Adipose tissue (tissue), 3 donors: ENCODE results near the gene NECAB3. TPM values are rescaled to one million over a fixed set of nuclear protein-coding genes. Genes with fewer than 3 reads are reported as not detected.

Source experiments
- polyA plus RNA-seq, 3 donors: library from polyadenylated mRNA; stranded (reverse); fragments of 200-250 nt; gene quantifications; one replicate each; pipeline ENCODE4 v1.2.3, GENCODE V29; 2013
- donor health status: healthy with polysubstance abuse.
- donor health status: Bipolar disorder and iron deficiency.
- donor health status: healthy.

The NECAB3 gene
- polyA plus RNA-seq, 3 donors, result 14.6 to 25.7 (median 19.6) TPM

Other genes with a start within 250 kb of the NECAB3 start
- gene SNTA1, start 230.7 kb downstream of the NECAB3 start, polyA plus RNA-seq, result 10 to 100 TPM in 2 of 3 donors, 1 to 10 TPM in 1; 8.1 to 47.4 (median 34.3) TPM
- gene CBFA2T2, start 184.3 kb downstream of the NECAB3 start, polyA plus RNA-seq, result 1 to 10 TPM; 4.1 to 5.8 (median 4.3) TPM
- gene C20orf144, start 12.1 kb downstream of the NECAB3 start, polyA plus RNA-seq, result under 1 TPM; 0.05 to 0.11 (median 0.06) TPM
- 1 to 10 TPM in 1 of 3 donors, under 1 TPM in 2; 0.34 to 3.4 (median 0.61) TPM for gene ACTL10, start 7.5 kb downstream of the NECAB3 start, polyA plus RNA-seq
- 1 to 10 TPM in 2 of 3 donors, under 1 TPM in 1; 0.59 to 2.0 (median 1.3) TPM for gene E2F1, start 12.0 kb upstream of the NECAB3 start, polyA plus RNA-seq
- 1 to 10 TPM; 3.1 to 4.8 (median 4.6) TPM for gene PXMP4, start 45.9 kb upstream of the NECAB3 start, polyA plus RNA-seq
- 1 to 10 TPM; 1.4 to 2.0 (median 1.9) TPM for gene ZNF341, start 57.6 kb upstream of the NECAB3 start, polyA plus RNA-seq
- gene CHMP4B, start 136.9 kb upstream of the NECAB3 start, polyA plus RNA-seq, result 100 to 1,000 TPM in 1 of 3 donors, 10 to 100 TPM in 2; 50.9 to 131 (median 97.2) TPM